ENCODE results near the gene HS1BP3. TPM values are rescaled to one million over a fixed set of nuclear protein-coding genes. Genes with fewer than 3 reads are reported as not detected.

The HS1BP3 gene
- total and polyA plus RNA-seq, 2 of the 13 experiments (the other 11 are each of a cell fraction or from before 2014, with no cell fraction given): 15.2 to 22.0 TPM

Other genes with a start within 250 kb of the HS1BP3 start
- 192 and 268 TPM in 2 replicates for gene RHOB, start 204.0 kb downstream of the HS1BP3 start, total RNA-seq (2016; rRNA removed; fragmentation: Illumina TruSeq; extraction: Trizol)
- gene RHOB, start 204.0 kb downstream of the HS1BP3 start, polyA plus RNA-seq (2011; rRNA removed): 192 and 237 TPM in 2 replicates
- gene GDF7, start 16.0 kb upstream of the HS1BP3 start, total RNA-seq (2016; rRNA removed; fragmentation: Illumina TruSeq; extraction: Trizol): 10.2 and 15.0 TPM in 2 replicates
- 1.6 and 3.0 TPM in 2 replicates for gene GDF7, start 16.0 kb upstream of the HS1BP3 start, polyA plus RNA-seq (2011; rRNA removed)
- 46.2 and 66.4 TPM in 2 replicates for gene LDAH, start 172.0 kb upstream of the HS1BP3 start, total RNA-seq (2016; rRNA removed; fragmentation: Illumina TruSeq; extraction: Trizol)
- gene LDAH, start 172.0 kb upstream of the HS1BP3 start, polyA plus RNA-seq (2011; rRNA removed): 20.5 and 28.8 TPM in 2 replicates

All from HepG2 (cell line).